HG02642 (cell line): Measurements from ENCODE around the gene CANT1.

Source experiments
- ATAC-seq: cut with Tn5 transposase; IDR thresholded peaks from one replicate; pipeline ENCODE4 v1.9.1; 2021; ENCODE audit warnings: mild to moderate bottlenecking; ENCODE audit not compliant: unreplicated experiment, poor library complexity

The CANT1 gene

DNA sequence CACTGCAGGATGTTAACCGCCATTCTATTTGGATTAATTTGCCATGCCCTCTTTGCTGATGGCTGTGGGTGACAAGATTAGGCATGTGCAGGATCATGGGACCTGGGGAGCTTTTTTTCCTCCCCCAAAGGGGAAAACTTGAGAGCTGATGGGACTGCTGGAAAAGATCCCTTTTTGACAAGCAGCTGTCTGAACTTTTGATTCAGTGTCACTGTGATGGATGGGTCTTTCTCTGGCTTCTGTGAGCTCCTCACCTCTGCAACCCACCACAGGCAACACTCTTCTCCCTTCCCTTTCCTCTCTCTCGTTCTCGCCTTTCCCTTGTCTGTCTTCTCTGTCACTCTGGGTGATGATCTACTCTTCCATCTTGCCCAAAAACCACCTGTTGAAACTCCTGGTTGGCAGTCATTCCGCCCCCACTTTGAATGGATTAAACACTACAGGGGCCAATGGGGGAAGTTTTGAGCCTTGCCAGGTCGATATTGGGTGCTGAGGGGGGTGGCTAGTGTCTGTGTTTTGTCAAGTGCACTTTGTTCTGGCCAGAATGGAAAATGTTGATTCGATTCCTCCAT, 3.1 kb upstream of the CANT1 start:
- no peak for ATAC-seq

- no peak for ATAC-seq
Measured at GRCh38 chr17:79011451-79012147, 2.0 kb upstream of the CANT1 start.

GRCh38 chr17:79010304-79010646, 711 bp upstream of the CANT1 start:
- no peak for ATAC-seq

DNA sequence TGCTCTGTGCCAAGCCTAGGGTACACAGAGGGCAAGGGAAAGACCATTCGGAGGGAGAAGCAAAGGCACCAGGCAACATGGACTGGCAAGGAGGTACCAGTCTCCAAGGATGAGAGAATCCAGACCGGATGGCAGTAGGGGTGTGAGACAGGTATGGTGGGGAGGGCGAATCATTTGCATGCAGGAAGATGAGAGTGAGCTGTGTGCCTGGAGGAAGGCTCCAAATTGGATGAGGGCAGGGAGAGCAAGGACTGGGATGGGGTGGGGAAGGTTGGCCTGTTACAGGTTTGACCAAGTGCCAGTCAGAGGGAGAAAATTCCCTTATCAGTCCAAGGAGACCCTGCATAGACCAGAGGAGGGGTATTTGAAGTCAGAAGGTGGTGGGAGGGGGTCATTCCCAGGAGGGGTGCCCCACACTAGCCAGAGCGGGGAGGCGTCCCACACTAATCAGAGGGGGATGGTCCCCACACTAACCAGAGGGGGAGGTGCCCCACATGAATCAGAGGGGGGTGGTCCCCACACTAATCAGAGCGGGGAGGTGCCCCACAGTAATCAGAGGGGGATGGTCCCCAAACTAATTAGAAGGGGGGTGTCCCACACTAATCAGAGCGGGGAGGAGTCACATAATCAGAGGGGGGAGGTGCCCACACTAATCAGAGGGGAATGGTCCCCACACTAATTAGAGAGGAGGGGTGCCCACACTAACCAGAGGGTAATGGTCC, 737 bp downstream of the CANT1 start:
- ATAC-seq = no peak

GRCh38 chr17:79007504-79008381, 1.8 kb downstream of the CANT1 start:
- ATAC-seq = no peak

DNA sequence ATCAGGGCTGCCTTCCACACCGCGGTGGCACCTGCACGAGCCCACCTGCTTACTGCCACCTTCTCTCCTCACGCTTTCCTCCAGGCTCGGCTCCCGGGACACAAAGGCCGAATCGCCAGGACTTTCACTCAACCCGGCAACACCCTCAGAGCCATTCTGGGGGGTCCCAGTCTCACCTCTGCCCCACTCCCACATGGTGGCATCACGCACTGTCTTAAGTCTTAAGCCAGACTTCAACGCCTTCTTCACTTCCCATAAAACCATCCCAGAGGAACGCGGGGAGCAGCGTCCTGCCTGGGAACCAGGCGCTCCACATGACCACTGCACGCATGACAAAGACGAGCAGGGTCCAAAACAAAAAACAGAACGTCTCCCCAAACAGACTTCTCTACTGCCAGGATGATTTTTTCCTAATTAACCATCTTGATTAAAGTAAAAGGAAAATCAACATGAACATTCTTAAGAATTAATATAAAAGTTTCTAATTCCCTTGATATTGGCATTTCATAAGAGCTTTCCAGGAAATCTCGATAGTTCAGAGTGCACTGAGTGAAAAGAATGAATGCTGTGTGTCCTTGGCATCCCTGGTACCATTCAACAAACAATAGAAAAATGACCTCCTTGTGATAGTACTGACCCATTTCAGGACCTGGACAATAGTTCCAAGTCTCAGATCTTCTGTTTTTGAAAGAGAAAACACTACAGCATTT, 2.6 kb downstream of the CANT1 start:
- no peak for ATAC-seq

- no peak for ATAC-seq
Measured at GRCh38 chr17:79006046-79006445, 3.5 kb downstream of the CANT1 start.

DNA sequence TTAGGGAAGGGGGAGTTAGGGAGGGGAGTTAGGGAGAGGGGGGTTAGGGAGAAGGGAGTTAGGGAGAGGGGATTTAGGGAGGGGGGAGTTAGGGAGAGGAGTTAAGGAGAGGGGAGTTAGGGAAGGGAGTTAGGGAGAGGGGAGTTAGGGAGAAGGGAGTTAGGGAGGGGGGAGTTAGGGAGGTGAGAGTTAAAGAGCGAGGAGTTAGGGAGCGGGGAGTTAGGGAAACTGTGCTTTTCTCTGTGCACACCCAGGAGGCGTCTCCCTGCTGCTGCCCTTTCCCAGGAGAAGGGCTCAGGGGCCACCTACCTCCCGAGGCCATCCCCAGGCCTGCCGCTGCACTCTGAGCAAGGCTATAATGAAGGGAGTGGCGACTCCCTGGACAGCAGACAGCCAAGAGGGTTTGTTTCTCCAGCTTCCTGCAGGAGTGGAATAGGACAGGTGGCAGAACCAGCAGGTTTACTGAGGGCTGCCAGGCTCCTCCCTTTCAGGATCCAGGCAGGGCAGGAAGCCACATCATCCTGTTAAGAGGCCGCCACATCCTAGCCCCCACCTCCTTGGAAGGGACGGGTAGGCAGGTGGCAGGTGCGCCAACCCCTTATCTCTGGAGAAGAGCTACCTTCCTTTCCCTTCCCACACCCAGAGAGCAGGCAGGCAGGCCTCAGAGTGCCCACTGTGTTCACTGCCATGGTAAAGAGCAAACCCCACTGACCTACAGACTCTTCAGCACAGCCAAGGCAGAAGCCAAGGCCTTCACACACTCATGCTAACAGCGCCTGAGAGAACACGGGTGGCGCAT, 4.3 kb downstream of the CANT1 start:
- ATAC-seq = no peak

DNA sequence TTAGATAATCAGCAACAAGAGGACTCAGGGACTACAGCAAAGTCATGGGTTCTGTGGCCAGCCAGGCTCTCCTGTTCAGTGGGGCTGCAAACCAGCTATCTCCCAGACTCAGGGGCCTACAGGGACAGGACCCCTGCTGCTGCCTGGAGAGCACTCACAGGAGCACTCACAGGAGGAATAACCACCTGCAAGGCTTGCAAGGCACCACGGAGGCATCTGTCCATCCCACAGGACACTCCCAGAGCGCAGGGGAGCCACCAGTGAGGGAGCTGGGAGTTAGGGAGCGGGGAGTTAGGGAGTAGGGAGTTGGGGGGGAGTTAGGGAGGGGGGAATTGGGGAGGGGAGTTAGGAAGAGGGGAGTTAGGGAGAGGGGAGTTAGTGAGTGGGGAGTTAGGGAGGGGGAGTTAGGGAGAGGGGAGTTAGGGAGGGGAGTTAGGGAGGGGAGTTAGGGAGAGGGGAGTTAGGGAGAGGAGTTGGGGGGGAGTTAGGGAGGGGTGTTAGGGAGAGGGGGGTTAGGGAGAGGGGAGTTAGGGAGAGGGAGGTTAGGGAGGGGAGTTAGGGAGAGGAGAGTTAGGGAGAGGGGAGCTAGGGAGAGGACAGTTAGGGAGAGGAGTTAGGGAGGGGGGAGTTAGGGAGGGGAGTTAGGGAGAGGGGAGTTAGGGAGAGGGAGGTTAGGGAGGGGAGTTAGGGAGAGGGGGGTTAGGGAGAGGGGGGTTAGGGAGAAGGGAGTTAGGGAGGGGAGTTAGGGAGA, 5.7 kb downstream of the CANT1 start:
- ATAC-seq = no peak

DNA sequence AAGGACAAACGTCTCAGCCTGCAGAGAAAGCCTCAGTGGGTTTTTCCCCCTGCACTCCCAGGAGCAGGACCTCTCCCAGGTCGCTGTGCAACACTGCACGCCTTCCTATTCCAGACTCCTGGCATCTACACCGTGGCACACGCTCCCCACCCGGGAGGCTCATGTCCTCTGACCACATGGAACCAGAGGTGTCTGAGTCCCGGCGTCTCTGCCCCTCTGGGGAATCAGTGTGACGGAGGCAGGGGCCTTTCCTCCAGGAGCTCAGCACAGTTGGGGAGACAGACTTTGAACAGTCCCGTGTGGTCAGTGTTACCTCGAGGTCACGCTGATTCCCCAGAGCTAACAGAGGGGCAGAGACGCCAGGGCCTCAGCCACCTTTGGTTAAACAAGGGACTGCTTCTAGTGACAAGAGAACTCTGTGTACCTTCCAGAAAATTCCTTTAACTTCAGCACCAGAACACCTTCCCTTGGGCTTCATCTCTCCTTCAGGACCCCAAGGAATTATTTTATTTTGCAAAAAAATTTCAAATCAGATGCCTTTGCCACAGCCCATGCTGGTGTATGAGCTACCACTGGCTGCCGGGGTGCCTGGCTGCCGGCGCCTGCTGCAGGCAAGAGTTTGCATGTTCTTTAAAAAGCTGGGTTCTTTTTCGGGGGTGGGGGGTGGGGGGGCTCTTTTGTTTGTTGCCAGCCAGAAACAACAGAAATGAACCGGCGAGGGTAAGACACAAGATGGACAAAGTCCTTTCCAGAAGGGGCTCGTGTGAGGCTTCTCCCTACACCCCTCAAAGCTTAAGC, 6.6 kb downstream of the CANT1 start:
- no peak for ATAC-seq

- no peak for ATAC-seq
Measured at GRCh38 chr17:79002291-79002690, 7.3 kb downstream of the CANT1 start.

DNA sequence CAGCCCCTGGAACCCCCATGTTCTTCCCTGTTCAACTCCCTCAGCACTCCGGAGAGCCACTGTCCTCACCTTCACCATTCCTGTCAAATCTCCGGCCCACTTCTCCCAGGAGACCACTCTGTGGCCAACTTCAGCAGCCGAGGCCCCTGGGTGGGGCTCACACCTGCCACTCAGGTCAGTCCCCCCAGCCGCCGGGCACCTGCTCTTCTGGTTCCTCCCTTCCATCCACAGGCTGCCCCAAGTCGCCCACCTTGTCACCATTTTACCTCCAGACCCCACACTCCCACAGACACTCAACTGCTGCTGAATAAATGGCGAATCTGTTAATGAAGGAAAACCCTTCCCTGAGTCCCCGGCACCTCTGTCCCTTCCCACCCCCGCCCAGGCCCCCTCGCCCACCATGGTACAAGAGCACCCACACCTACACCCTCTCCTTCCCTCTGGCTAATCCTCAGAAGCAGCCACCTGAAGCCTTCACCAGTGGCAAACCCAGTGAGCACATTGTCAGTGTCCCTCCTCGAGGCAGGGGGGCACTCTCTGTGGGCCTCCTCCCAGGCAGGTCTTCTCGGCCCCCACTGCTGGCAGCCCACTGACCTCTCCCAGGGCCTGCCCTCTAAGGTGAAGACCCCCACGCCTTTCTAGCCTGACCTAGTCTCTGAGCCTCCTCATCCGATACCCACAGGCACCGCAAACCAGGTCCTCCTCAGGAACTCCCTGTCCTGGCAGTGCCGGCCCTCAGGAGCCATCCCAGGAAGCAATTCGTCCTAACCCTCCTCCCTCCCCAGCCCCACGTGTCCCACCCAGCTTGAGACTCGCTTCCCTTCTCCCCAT, 8.2 kb downstream of the CANT1 start:
- no peak for ATAC-seq

DNA sequence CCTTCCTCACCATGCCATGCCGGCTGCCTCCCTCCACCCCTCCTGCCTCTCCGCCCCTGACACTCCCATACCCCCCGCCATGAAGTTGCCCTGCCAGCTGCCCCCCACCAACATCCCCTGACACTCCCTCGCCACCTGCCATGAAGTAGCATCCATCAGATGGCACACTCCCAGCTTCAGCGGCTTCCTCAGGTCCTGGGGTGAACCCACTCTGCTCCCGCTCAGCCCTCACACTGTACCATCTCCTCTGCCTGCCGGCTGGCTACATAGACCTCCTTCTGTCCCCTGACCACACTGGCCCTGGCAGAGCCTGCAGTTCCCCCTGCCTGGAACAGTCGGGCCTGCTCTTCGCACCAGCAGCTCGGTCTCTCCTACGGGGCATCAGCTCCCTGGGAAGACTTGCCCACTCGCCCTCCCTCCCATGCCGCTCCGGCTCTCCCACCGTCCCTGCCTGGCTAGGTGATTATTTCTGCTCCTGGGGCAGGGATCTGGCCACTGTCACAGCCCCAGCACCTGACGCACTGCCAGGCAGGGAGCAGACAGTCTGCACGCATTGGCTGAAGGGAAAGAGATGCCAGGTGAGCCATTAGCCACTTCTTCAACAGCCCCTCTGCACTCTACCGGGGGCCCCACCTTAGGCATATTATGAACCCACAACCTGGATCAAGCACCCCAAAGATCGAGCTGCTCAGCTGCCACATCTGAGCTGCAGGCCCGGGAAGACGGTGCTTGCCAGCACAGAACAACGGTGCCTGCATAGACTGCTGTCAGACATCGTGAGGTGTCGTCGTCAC, 9.0 kb downstream of the CANT1 start:
- no peak for ATAC-seq

GRCh38 chr17:78999947-79000395, 9.6 kb downstream of the CANT1 start:
- ATAC-seq = no peak

DNA sequence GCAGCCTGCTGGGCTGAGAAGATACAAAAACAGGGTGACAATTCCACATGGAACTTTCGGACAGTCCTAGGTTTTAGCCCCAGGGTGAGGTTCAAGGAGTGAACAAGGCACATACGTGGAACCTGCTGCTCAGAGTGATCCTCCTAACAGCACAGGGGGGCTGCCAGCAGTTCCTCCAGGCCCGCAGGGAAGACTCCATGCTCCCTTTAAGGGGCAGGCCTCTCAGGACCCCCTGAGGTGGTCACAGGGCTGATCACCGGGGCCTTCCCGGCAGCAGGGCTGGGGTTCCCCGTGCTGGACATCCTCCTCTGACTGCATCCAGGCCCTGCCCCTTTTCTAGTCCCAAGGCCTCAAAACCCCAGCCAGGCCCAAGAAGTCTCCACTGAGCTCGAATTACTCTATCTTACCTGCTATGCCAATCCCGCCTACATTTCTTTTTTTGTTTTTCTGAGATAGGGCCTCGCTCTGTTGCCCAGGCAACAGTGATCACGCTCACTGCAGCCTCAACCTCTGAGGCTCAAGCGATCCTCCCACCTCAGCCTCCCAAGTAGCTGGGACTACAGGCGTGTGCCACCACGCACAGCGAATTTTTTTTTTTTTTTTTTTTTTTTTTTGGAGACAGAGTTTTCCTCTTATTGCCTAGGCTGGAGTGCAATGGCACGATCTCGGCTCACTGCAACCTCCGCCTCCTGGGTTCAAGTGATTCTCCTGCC, 10.4 kb downstream of the CANT1 start:
- ATAC-seq = no peak
